ENCODE measurements around the gene CPTP. TPM values are rescaled to one million over a fixed set of nuclear protein-coding genes. Genes with fewer than 3 reads are reported as not detected.

The CPTP gene
- total RNA-seq, 1 donor from 2014 or later: 112 TPM

GRCh38 chr1:1330366-1331067, 5.9 kb downstream of the CPTP start:
- ATAC-seq (no peak), DNase-seq (no peak)
- intact Hi-C loops (cut with micrococcal nuclease): no loop called here

- intact Hi-C loops (cut with micrococcal nuclease): no loop called here
- ATAC-seq: no peak
- no peak for DNase-seq
Measured at GRCh38 chr1:1331068-1331965, 6.7 kb downstream of the CPTP start, which contains the start of gene TAS1R3. Gene TAS1R3 (plus strand): TSS chr1:1331280. CDS start chr1:1331346, 66 bp downstream.

GRCh38 chr1:1332031-1332755, 7.6 kb downstream of the CPTP start:
- ATAC-seq (no peak), DNase-seq (no peak)
- intact Hi-C loops (cut with micrococcal nuclease): no loop called here

- DNase-seq: no peak
- no peak for ATAC-seq
- intact Hi-C loops (cut with micrococcal nuclease): no loop called here
Measured at GRCh38 chr1:1332774-1333480, 8.3 kb downstream of the CPTP start.

- no peak for ATAC-seq
Measured at GRCh38 chr1:1333551-1334241, 9.1 kb downstream of the CPTP start.

GRCh38 chr1:1334835-1335234, 10.2 kb downstream of the CPTP start:
- ATAC-seq (no peak), DNase-seq (no peak)
- intact Hi-C loops (cut with micrococcal nuclease): no loop called here

More at GRCh38 chr1:1333551-1334241, 9.1 kb downstream of the CPTP start:
- DNase-seq: no peak
- intact Hi-C loops (cut with micrococcal nuclease): no loop called here

GRCh38 chr1:1335283-1335682, 10.7 kb downstream of the CPTP start:
- intact Hi-C loops (cut with micrococcal nuclease): no loop called here
- DNase-seq (no peak), ATAC-seq (no peak)

- intact Hi-C loops (cut with micrococcal nuclease): no loop called here
- ATAC-seq (no peak), DNase-seq (no peak)
Measured at GRCh38 chr1:1335792-1336248, 11.2 kb downstream of the CPTP start.

GRCh38 chr1:1336446-1336845, 11.8 kb downstream of the CPTP start:
- intact Hi-C loops (cut with micrococcal nuclease): no loop called here
- DNase-seq (no peak), ATAC-seq (no peak)

- ATAC-seq: no peak
- DNase-seq: no peak
- intact Hi-C loops (cut with micrococcal nuclease): no loop called here
Measured at GRCh38 chr1:1336931-1337792, 12.6 kb downstream of the CPTP start.

GRCh38 chr1:1337793-1338147, 13.2 kb downstream of the CPTP start:
- DNase-seq (no peak), ATAC-seq (no peak)
- intact Hi-C loops (cut with micrococcal nuclease): no loop called here

- intact Hi-C loops (cut with micrococcal nuclease): no loop called here
- ATAC-seq (no peak), DNase-seq (no peak)
Measured at GRCh38 chr1:1338278-1338677, 13.7 kb downstream of the CPTP start.

- DNase-seq (no peak), ATAC-seq (no peak)
- intact Hi-C loops (cut with micrococcal nuclease): no loop called here
Measured at GRCh38 chr1:1340185-1340584, 15.6 kb downstream of the CPTP start.

GRCh38 chr1:1340791-1341548, 16.4 kb downstream of the CPTP start:
- ATAC-seq: no peak
- intact Hi-C loops (cut with micrococcal nuclease): no loop called here
- no peak for DNase-seq

GRCh38 chr1:1341549-1342021, 17.0 kb downstream of the CPTP start:
- ATAC-seq (no peak), DNase-seq (no peak)
- intact Hi-C loops (cut with micrococcal nuclease): no loop called here

GRCh38 chr1:1342061-1342562, 17.5 kb downstream of the CPTP start:
- DNase-seq (no peak), ATAC-seq (no peak)
- intact Hi-C loops (cut with micrococcal nuclease): no loop called here

All from left ventricle myocardium superior (tissue), 1 donor.